Mesenchymal stem cell (in vitro differentiated cells and primary cell): ENCODE results near the gene PKDCC.
A peak's percentile ranks its signal among the peaks of the same experiment; 100 is the strongest.

ENCODE experiments used
- DNase-seq: peaks from one replicate; pipeline ENCODE4 v3.0.0-alpha.2; 2013
- H2AFZ ChIP-seq: one replicate; pipeline ENCODE4 v1.6.1; 2013; ENCODE audit warnings: low read depth, mild to moderate bottlenecking, control low read depth, inconsistent platforms, low read length, moderate library complexity
- H2AK5ac ChIP-seq: 2 replicates; pipeline ENCODE4 v1.6.1; 2013; ENCODE audit warnings: low read length, moderate library complexity, mild to moderate bottlenecking, inconsistent platforms; ENCODE audit not compliant: severe bottlenecking
- H2BK120ac ChIP-seq: one replicate; pipeline ENCODE4 v1.6.1; 2013; ENCODE audit warnings: low read depth, mild to moderate bottlenecking, inconsistent platforms, low read length, moderate library complexity
- H2BK12ac ChIP-seq, 2 experiments: one replicate each; pipeline ENCODE4 v1.6.1; 2013; ENCODE audit warnings: inconsistent platforms in 2 of 2, low read length in 2 of 2, mild to moderate bottlenecking in 2 of 2, moderate library complexity in 2 of 2, control low read depth in 1 of 2
- H2BK15ac ChIP-seq: one replicate; pipeline ENCODE4 v1.6.1; 2013; ENCODE audit warnings: mild to moderate bottlenecking, low read depth, inconsistent platforms; ENCODE audit not compliant: poor library complexity, severe bottlenecking
- H2BK5ac ChIP-seq: 2 replicates; pipeline ENCODE4 v1.6.1; 2013; ENCODE audit warnings: low read depth, mild to moderate bottlenecking, low read length, control low read depth, inconsistent platforms; ENCODE audit not compliant: poor library complexity, severe bottlenecking
- H3K14ac ChIP-seq, 2 experiments: one replicate each; pipeline ENCODE4 v1.6.1; 2013; ENCODE audit warnings: inconsistent platforms in 2 of 2, low read length in 2 of 2, control low read depth in 1 of 2, mild to moderate bottlenecking in 1 of 2, moderate library complexity in 1 of 2
- H3K18ac ChIP-seq, 2 experiments: one replicate each; pipeline ENCODE4 v1.6.1; 2013; ENCODE audit warnings: inconsistent platforms in 2 of 2, low read length in 2 of 2, control low read depth in 1 of 2, low read depth in 1 of 2, mild to moderate bottlenecking in 1 of 2
- H3K23ac ChIP-seq, 2 experiments: one replicate each; pipeline ENCODE4 v1.6.1; 2013; ENCODE audit warnings: inconsistent platforms in 2 of 2, low read length in 2 of 2, mild to moderate bottlenecking in 2 of 2, moderate library complexity in 2 of 2, control low read depth in 1 of 2
- H3K27ac ChIP-seq: 2 replicates; pipeline ENCODE4 v1.5.1; 2013; ENCODE audit warnings: mild to moderate bottlenecking, moderate library complexity, low read length, control low read depth, inconsistent platforms; ENCODE audit not compliant: poor library complexity, severe bottlenecking
- H3K27me3 ChIP-seq, 2 experiments: 2 replicates each; pipeline versions ENCODE4 v1.6.1 to v1.7.0; 2013; ENCODE audit warnings: low read length in 2 of 2, mild to moderate bottlenecking in 2 of 2, moderate library complexity in 2 of 2, control low read depth in 1 of 2, inconsistent platforms in 1 of 2; ENCODE audit not compliant: control insufficient read depth in 1 of 2, insufficient read depth in 1 of 2
- H3K36me3 ChIP-seq, 2 experiments: 2 replicates each; pipeline versions ENCODE4 v1.6.1 to v1.7.0; 2013; ENCODE audit warnings: low read length in 2 of 2, control low read depth in 1 of 2, inconsistent platforms in 1 of 2, low read depth in 1 of 2, mild to moderate bottlenecking in 1 of 2; ENCODE audit not compliant: insufficient read depth in 2 of 2, control insufficient read depth in 1 of 2
- H3K4ac ChIP-seq, 2 experiments: one replicate each; pipeline ENCODE4 v1.6.1; 2013; ENCODE audit warnings: inconsistent platforms in 2 of 2, low read length in 2 of 2, mild to moderate bottlenecking in 2 of 2, moderate library complexity in 2 of 2, control low read depth in 1 of 2, low read depth in 1 of 2
- H3K4me1 ChIP-seq: 2 replicates; pipeline ENCODE4 v1.6.1; 2013; ENCODE audit warnings: low read depth, low read length, control low read depth; ENCODE audit not compliant: control insufficient read depth, insufficient read depth
- H3K4me2 ChIP-seq: 2 replicates; pipeline ENCODE4 v1.6.1; 2013; ENCODE audit warnings: low read length, mild to moderate bottlenecking, inconsistent platforms; ENCODE audit not compliant: poor library complexity, severe bottlenecking
- H3K4me3 ChIP-seq, 2 experiments: 2 replicates each; pipeline versions ENCODE4 v1.5.1 to v1.7.0; 2013; ENCODE audit warnings: low read length in 2 of 2, mild to moderate bottlenecking in 2 of 2, control low read depth in 1 of 2, low read depth in 1 of 2; ENCODE audit not compliant: insufficient read depth in 1 of 2
- H3K79me1 ChIP-seq: replicated peaks from 2 replicates; pipeline ENCODE4 v1.6.1; 2013; ENCODE audit warnings: mild to moderate bottlenecking, control low read depth, low read length, inconsistent platforms; ENCODE audit not compliant: poor library complexity, severe bottlenecking
- H3K9ac ChIP-seq: 2 replicates; pipeline ENCODE4 v1.7.0; 2013; ENCODE audit warnings: mild to moderate bottlenecking, low read length, moderate library complexity
- H3K9me3 ChIP-seq: 2 replicates; pipeline ENCODE4 v1.7.0; 2013; ENCODE audit warnings: mild to moderate bottlenecking, low read length; ENCODE audit not compliant: control insufficient read depth
- H4K8ac ChIP-seq: one replicate; pipeline ENCODE4 v1.6.1; 2013; ENCODE audit warnings: inconsistent platforms, mild to moderate bottlenecking, low read length, moderate library complexity
- H4K91ac ChIP-seq: one replicate; pipeline ENCODE4 v1.6.1; 2013; ENCODE audit warnings: mild to moderate bottlenecking, low read length, inconsistent platforms
- WGBS: methylation state at CpG from one replicate; pipeline ENCODE4 v1.1.7; 2013; ENCODE audit warnings: mixed read lengths; 5-methylcytosine and 5-hydroxymethylcytosine counted together

Gene PKDCC

GRCh38 chr2:42030829-42031228 is 17.0 kb upstream of the PKDCC start:
- Histone ChIP-seq H3K79me1 (no peaks in the 10 kb centered on the region), H3K9me3 (no peaks in the 10 kb centered on the region), H2AK5ac (peak overlapping the region; percentile 42), H3K4ac (no peak overlapping the region), H3K23ac (no peak overlapping the region), H4K91ac (no peak overlapping the region), H3K4me1 (peaks cover 17% of the 10 kb centered on the region), H3K9ac (no peak overlapping the region), H2AFZ (no peak overlapping the region), H3K27ac (no peak overlapping the region), H3K4me3 (no peak overlapping the region), H2BK15ac (no peak overlapping the region), H3K14ac (no peak overlapping the region), H2BK12ac (no peak overlapping the region), H3K36me3 (no peaks in the 10 kb centered on the region), H3K4me2 (no peak overlapping the region), H4K8ac (no peak overlapping the region), H2BK120ac (no peak overlapping the region), H2BK5ac (no peak overlapping the region), H3K18ac (no peak overlapping the region), H3K27me3 (peaks cover 0 to 15% of the 10 kb centered on the region in 2 experiments)
- WGBS: no CpG with 5 or more reads among the region's 1 CpG
- no peak for DNase-seq

GRCh38 chr2:42031281-42032223 is 16.3 kb upstream of the PKDCC start:
- no peak overlapping the region for H4K8ac ChIP-seq
- H3K4ac ChIP-seq: no peak overlapping the region
- H3K18ac ChIP-seq: no peak overlapping the region
- H2AK5ac ChIP-seq: no peak overlapping the region
- H2AFZ ChIP-seq: no peak overlapping the region
- H3K79me1 ChIP-seq: no peaks in the 10 kb centered on the region
- no peaks in the 10 kb centered on the region for H3K36me3 ChIP-seq
- H2BK12ac ChIP-seq: no peak overlapping the region
- no peak overlapping the region for H2BK120ac ChIP-seq
- H3K14ac ChIP-seq: no peak overlapping the region
- no peak overlapping the region for H4K91ac ChIP-seq
- peaks cover 0 to 15% of the 10 kb centered on the region in 2 experiments for H3K27me3 ChIP-seq
- no peak overlapping the region for H3K4me3 ChIP-seq
- H3K27ac ChIP-seq: no peak overlapping the region
- no peak overlapping the region for H3K9ac ChIP-seq
- no peak overlapping the region for H3K23ac ChIP-seq
- WGBS: 94% methylated on average over 4 of the region's 4 CpGs
- H3K9me3 ChIP-seq: no peaks in the 10 kb centered on the region
- peaks cover 17% of the 10 kb centered on the region for H3K4me1 ChIP-seq
- no peak for DNase-seq
- H2BK15ac ChIP-seq: peak overlapping the region; percentile 34
- H3K4me2 ChIP-seq: no peak overlapping the region
- no peak overlapping the region for H2BK5ac ChIP-seq

- H3K4me1 ChIP-seq: peaks cover 17% of the 10 kb centered on the region
- no peak overlapping the region for H2AK5ac ChIP-seq
- WGBS: 70% methylated on average over 4 of the region's 6 CpGs
- no peak overlapping the region for H2BK120ac ChIP-seq
- H3K27ac ChIP-seq: no peak overlapping the region
- H2AFZ ChIP-seq: no peak overlapping the region
- H2BK15ac ChIP-seq: no peak overlapping the region
- no peak overlapping the region for H3K4ac ChIP-seq
- no peaks in the 10 kb centered on the region for H3K79me1 ChIP-seq
- no peak overlapping the region for H3K18ac ChIP-seq
- H3K4me2 ChIP-seq: no peak overlapping the region
- H3K36me3 ChIP-seq: no peaks in the 10 kb centered on the region
- no peak overlapping the region for H2BK12ac ChIP-seq
- no peak overlapping the region for H3K4me3 ChIP-seq
- peaks cover 0 to 15% of the 10 kb centered on the region in 2 experiments for H3K27me3 ChIP-seq
- H4K8ac ChIP-seq: no peak overlapping the region
- DNase-seq: no peak
- no peak overlapping the region for H3K14ac ChIP-seq
- H2BK5ac ChIP-seq: no peak overlapping the region
- H3K23ac ChIP-seq: no peak overlapping the region
- H3K9me3 ChIP-seq: no peaks in the 10 kb centered on the region
- H3K9ac ChIP-seq: no peak overlapping the region
- no peak overlapping the region for H4K91ac ChIP-seq
Observed at GRCh38 chr2:42032224-42032620, 15.6 kb upstream of the PKDCC start.

- Histone ChIP-seq H3K36me3 (no peaks in the 10 kb centered on the region), H3K4me3 (no peak overlapping the region), H4K8ac (no peak overlapping the region), H3K18ac (no peak overlapping the region), H3K4ac (no peak overlapping the region), H2BK120ac (no peak overlapping the region), H2BK5ac (no peak overlapping the region), H3K9ac (no peak overlapping the region), H3K23ac (no peak overlapping the region), H2AFZ (no peak overlapping the region), H3K79me1 (no peaks in the 10 kb centered on the region), H2BK15ac (no peak overlapping the region), H3K4me2 (no peak overlapping the region), H3K27me3 (peaks cover 0 to 15% of the 10 kb centered on the region in 2 experiments), H2BK12ac (no peak overlapping the region), H2AK5ac (no peak overlapping the region), H3K9me3 (no peaks in the 10 kb centered on the region), H3K4me1 (peaks cover 17% of the 10 kb centered on the region), H3K14ac (no peak overlapping the region), H4K91ac (no peak overlapping the region), H3K27ac (no peak overlapping the region)
- 79% methylated on average over 2 of the region's 11 CpGs for WGBS
- DNase-seq: no peak
Observed at GRCh38 chr2:42032745-42033144, 15.1 kb upstream of the PKDCC start.
